ENCODE data around the gene XPR1.

Gene XPR1

GRCh38 chr1:180889325-180889724, 257.5 kb downstream of the XPR1 start:
- no peak for DNase-seq (ENCODE audit: insufficient read length, low spot score)
- TF ChIP-seq POLR2A (IDR thresholded peaks at IDR 0.05; ENCODE audit: low read depth, low read length) (no peak), TAF1 (IDR thresholded peaks at IDR 0.05; ENCODE audit: low read depth, low read length) (no peak)
- FAIRE-seq: no peak

GRCh38 chr1:180892272-180892671, 260.4 kb downstream of the XPR1 start:
- no peak for FAIRE-seq
- TF ChIP-seq SPI1 (IDR thresholded peaks at IDR 0.05; ENCODE audit: low read depth, low read length) (no peak), POU2F2 (IDR thresholded peaks at IDR 0.05; ENCODE audit: low read depth, low read length) (no peak), TAF1 (IDR thresholded peaks at IDR 0.05; ENCODE audit: low read depth, low read length) (no peak), POLR2A (IDR thresholded peaks at IDR 0.05; ENCODE audit: low read depth, low read length) (no peak), POLR2AphosphoS5 (IDR thresholded peaks at IDR 0.05; ENCODE audit: low read depth, low read length) (no peak), PAX5 (IDR thresholded peaks at IDR 0.05; ENCODE audit: insufficient read depth, low read length, severe bottlenecking) (no peak)

GRCh38 chr1:180892675-180893074, 260.9 kb downstream of the XPR1 start:
- TF ChIP-seq SPI1 (IDR thresholded peaks at IDR 0.05; ENCODE audit: low read depth, low read length) (no peak), POU2F2 (IDR thresholded peaks at IDR 0.05; ENCODE audit: low read depth, low read length) (no peak), PAX5 (IDR thresholded peaks at IDR 0.05; ENCODE audit: insufficient read depth, low read length, severe bottlenecking) (no peak), POLR2A (IDR thresholded peaks at IDR 0.05; ENCODE audit: low read depth, low read length) (no peak), TAF1 (IDR thresholded peaks at IDR 0.05; ENCODE audit: low read depth, low read length) (no peak), POLR2AphosphoS5 (IDR thresholded peaks at IDR 0.05; ENCODE audit: low read depth, low read length) (no peak)
- FAIRE-seq (no peak), DNase-seq (ENCODE audit: insufficient read length, low spot score) (no peak)

More at GRCh38 chr1:180892272-180892671, 260.4 kb downstream of the XPR1 start:
- DNase-seq (ENCODE audit: insufficient read length, low spot score): no peak

- DNase-seq (ENCODE audit: insufficient read length, low spot score) (no peak), FAIRE-seq (no peak)
- TF ChIP-seq POLR2A (IDR thresholded peaks at IDR 0.05; ENCODE audit: low read depth, low read length) (no peak), TAF1 (IDR thresholded peaks at IDR 0.05; ENCODE audit: low read depth, low read length) (no peak), SPI1 (IDR thresholded peaks at IDR 0.05; ENCODE audit: low read depth, low read length) (no peak), POLR2AphosphoS5 (IDR thresholded peaks at IDR 0.05; ENCODE audit: low read depth, low read length) (no peak), POU2F2 (IDR thresholded peaks at IDR 0.05; ENCODE audit: low read depth, low read length) (no peak), PAX5 (IDR thresholded peaks at IDR 0.05; ENCODE audit: insufficient read depth, low read length, severe bottlenecking) (no peak)
Measured at GRCh38 chr1:180893614-180894013, 261.8 kb downstream of the XPR1 start.

- TF ChIP-seq PAX5 (IDR thresholded peaks at IDR 0.05; ENCODE audit: insufficient read depth, low read length, severe bottlenecking): no peak
- TF ChIP-seq POLR2A (IDR thresholded peaks at IDR 0.05; ENCODE audit: low read depth, low read length): no peak
- TF ChIP-seq TAF1 (IDR thresholded peaks at IDR 0.05; ENCODE audit: low read depth, low read length): no peak
- no peak for TF ChIP-seq SPI1 (IDR thresholded peaks at IDR 0.05; ENCODE audit: low read depth, low read length)
- TF ChIP-seq POU2F2 (IDR thresholded peaks at IDR 0.05; ENCODE audit: low read depth, low read length): no peak
- DNase-seq (ENCODE audit: insufficient read length, low spot score) (no peak), FAIRE-seq (no peak)
Measured at GRCh38 chr1:180896161-180896560, 264.3 kb downstream of the XPR1 start.

- FAIRE-seq (no peak), DNase-seq (ENCODE audit: insufficient read length, low spot score) (no peak)
- TF ChIP-seq PAX5 (IDR thresholded peaks at IDR 0.05; ENCODE audit: insufficient read depth, low read length, severe bottlenecking): no peak
- TF ChIP-seq POLR2A (IDR thresholded peaks at IDR 0.05; ENCODE audit: low read depth, low read length): no peak
- no peak for TF ChIP-seq SPI1 (IDR thresholded peaks at IDR 0.05; ENCODE audit: low read depth, low read length)
- no peak for TF ChIP-seq POU2F2 (IDR thresholded peaks at IDR 0.05; ENCODE audit: low read depth, low read length)
- TF ChIP-seq POLR2AphosphoS5 (IDR thresholded peaks at IDR 0.05; ENCODE audit: low read depth, low read length): no peak
- no peak for TF ChIP-seq TAF1 (IDR thresholded peaks at IDR 0.05; ENCODE audit: low read depth, low read length)
Measured at GRCh38 chr1:180898441-180899219, 266.8 kb downstream of the XPR1 start.

- no peak for DNase-seq (ENCODE audit: insufficient read length, low spot score)
- FAIRE-seq: no peak
- no peak for TF ChIP-seq POU2F2 (IDR thresholded peaks at IDR 0.05; ENCODE audit: low read depth, low read length)
- TF ChIP-seq PAX5 (IDR thresholded peaks at IDR 0.05; ENCODE audit: insufficient read depth, low read length, severe bottlenecking): no peak
- no peak for TF ChIP-seq SPI1 (IDR thresholded peaks at IDR 0.05; ENCODE audit: low read depth, low read length)
- TF ChIP-seq POLR2A (IDR thresholded peaks at IDR 0.05; ENCODE audit: low read depth, low read length): no peak
- no peak for TF ChIP-seq POLR2AphosphoS5 (IDR thresholded peaks at IDR 0.05; ENCODE audit: low read depth, low read length)
- TF ChIP-seq TAF1 (IDR thresholded peaks at IDR 0.05; ENCODE audit: low read depth, low read length): no peak
Measured at GRCh38 chr1:180899262-180899661, 267.4 kb downstream of the XPR1 start.

GRCh38 chr1:180901076-180901990, 269.5 kb downstream of the XPR1 start:
- FAIRE-seq: no peak
- no peak for DNase-seq (ENCODE audit: insufficient read length, low spot score)
- TF ChIP-seq POU2F2 (IDR thresholded peaks at IDR 0.05; ENCODE audit: low read depth, low read length) (no peak), POLR2A (IDR thresholded peaks at IDR 0.05; ENCODE audit: low read depth, low read length) (no peak), POLR2AphosphoS5 (IDR thresholded peaks at IDR 0.05; ENCODE audit: low read depth, low read length) (no peak), SPI1 (IDR thresholded peaks at IDR 0.05; ENCODE audit: low read depth, low read length) (no peak), PAX5 (IDR thresholded peaks at IDR 0.05; ENCODE audit: insufficient read depth, low read length, severe bottlenecking) (no peak)

- no peak for DNase-seq (ENCODE audit: insufficient read length, low spot score)
- no peak for FAIRE-seq
- TF ChIP-seq PAX5 (IDR thresholded peaks at IDR 0.05; ENCODE audit: insufficient read depth, low read length, severe bottlenecking): no peak
- TF ChIP-seq POLR2A (IDR thresholded peaks at IDR 0.05; ENCODE audit: low read depth, low read length): no peak
- TF ChIP-seq POU2F2 (IDR thresholded peaks at IDR 0.05; ENCODE audit: low read depth, low read length): no peak
Measured at GRCh38 chr1:180902541-180902940, 270.7 kb downstream of the XPR1 start.
